SK-N-SH treated with all-trans-retinoic acid at 6 μM for 48 hours (cell line): ENCODE data around the gene C1QTNF9B.

Experiments used
- ATAC-seq: fragments of 200-7000 bp; cut with Tn5 transposase; 3 replicates; pipeline ENCODE4 v1.9.1; 2020; ENCODE audit warnings: mild to moderate bottlenecking, moderate library complexity
- ARNTL ChIP-seq: fragments of 450-650 bp; formaldehyde crosslinking; IDR thresholded peaks from 2 replicates; pipeline ENCODE4 v1.5.0; 2020; ENCODE audit warnings: low read depth, mild to moderate bottlenecking, moderate library complexity, borderline replicate concordance
- BACH2 ChIP-seq: fragments of 250-450 bp; sonication (Bioruptor Pico); IDR thresholded peaks from 2 replicates; pipeline ENCODE4 v1.9.0; 2021; ENCODE audit warnings: mild to moderate bottlenecking, borderline replicate concordance
- CSRNP3 ChIP-seq: fragments of 250-450 bp; sonication (Bioruptor Pico); IDR thresholded peaks from 2 replicates; pipeline ENCODE4 v1.5.1; 2021; ENCODE audit warnings: mild to moderate bottlenecking, moderate library complexity
- ESRRG ChIP-seq: fragments of 250-450 bp; sonication (Bioruptor Pico); IDR thresholded peaks from 2 replicates; pipeline ENCODE4 v1.6.1; 2021; ENCODE audit warnings: mild to moderate bottlenecking
- GLIS3 ChIP-seq: fragments of 250-450 bp; sonication (Bioruptor Pico); IDR thresholded peaks from 2 replicates; pipeline ENCODE4 v1.5.0; 2020; ENCODE audit warnings: mild to moderate bottlenecking, moderate library complexity
- ISL1 ChIP-seq: fragments of 250-450 bp; sonication (Bioruptor Pico); IDR thresholded peaks from 2 replicates; pipeline ENCODE4 v2.1.2; 2022; ENCODE audit warnings: mild to moderate bottlenecking, moderate library complexity
- OSR1 ChIP-seq: fragments of 250-450 bp; sonication (Bioruptor Pico); IDR thresholded peaks from 2 replicates; pipeline ENCODE4 v1.8.0; 2022; ENCODE audit warnings: moderate library complexity, mild to moderate bottlenecking, inconsistent platforms
- PATZ1 ChIP-seq: fragments of 250-450 bp; sonication (Bioruptor Pico); IDR thresholded peaks from 2 replicates; pipeline ENCODE4 v1.8.0; 2020; ENCODE audit warnings: mild to moderate bottlenecking, moderate library complexity, borderline replicate concordance
- PPARA ChIP-seq: fragments of 250-450 bp; sonication (Bioruptor Pico); IDR thresholded peaks from 2 replicates; pipeline ENCODE4 v1.5.0; 2020; ENCODE audit warnings: mild to moderate bottlenecking, borderline replicate concordance
- RARB ChIP-seq: fragments of 250-450 bp; sonication (Bioruptor Pico); IDR thresholded peaks from 2 replicates; pipeline ENCODE4 v1.8.0; 2021; ENCODE audit warnings: mild to moderate bottlenecking, moderate library complexity
- SNAI2 ChIP-seq: fragments of 250-450 bp; sonication (Bioruptor Pico); IDR thresholded peaks from 2 replicates; pipeline ENCODE4 v1.5.0; 2020; ENCODE audit warnings: mild to moderate bottlenecking, moderate library complexity
- TCF4 ChIP-seq: fragments of 250-450 bp; sonication (Bioruptor Pico); IDR thresholded peaks from 2 replicates; pipeline ENCODE4 v1.8.0; 2021; ENCODE audit warnings: mild to moderate bottlenecking, moderate library complexity, borderline replicate concordance
- ZC3H10 ChIP-seq: fragments of 250-450 bp; sonication (Bioruptor Pico); IDR thresholded peaks from 2 replicates; pipeline ENCODE4 v1.5.1; 2021; ENCODE audit warnings: mild to moderate bottlenecking, moderate library complexity
- ZFP3 ChIP-seq: fragments of 250-450 bp; sonication (Bioruptor Pico); IDR thresholded peaks from 2 replicates; pipeline ENCODE4 v1.5.0; 2020; ENCODE audit warnings: mild to moderate bottlenecking, moderate library complexity
- ZFP30 ChIP-seq: fragments of 450-650 bp; formaldehyde crosslinking; IDR thresholded peaks from 2 replicates; pipeline ENCODE4 v1.5.0; 2022; ENCODE audit warnings: mild to moderate bottlenecking, moderate library complexity
- ZNF565 ChIP-seq: fragments of 450-650 bp; formaldehyde crosslinking; conservative IDR thresholded peaks from 2 replicates; pipeline ENCODE4 v1.5.0; 2020; ENCODE audit warnings: low read depth, mild to moderate bottlenecking, moderate library complexity
- ZNF70 ChIP-seq: fragments of 450-650 bp; formaldehyde crosslinking; IDR thresholded peaks from 2 replicates; pipeline ENCODE4 v1.5.0; 2020; ENCODE audit warnings: mild to moderate bottlenecking, moderate library complexity
- ZNF8 ChIP-seq: fragments of 450-650 bp; formaldehyde crosslinking; IDR thresholded peaks from 2 replicates; pipeline ENCODE4 v1.5.0; 2020; ENCODE audit warnings: mild to moderate bottlenecking, moderate library complexity
- TF ChIP-seq, protein P1 (sequence below): fragments of 250-450 bp; sonication (Bioruptor Pico); IDR thresholded peaks from 2 replicates; pipeline ENCODE4 v1.5.0; 2020; ENCODE audit warnings: mild to moderate bottlenecking, moderate library complexity
- TF ChIP-seq, protein P2 (sequence below): fragments of 250-450 bp; sonication (Bioruptor Pico); IDR thresholded peaks from 2 replicates; pipeline ENCODE4 v1.5.1; 2020; ENCODE audit warnings: low read depth, mild to moderate bottlenecking, moderate library complexity

Gene C1QTNF9B

GRCh38 chr13:23934520-23934919 lies 37.2 kb upstream of the C1QTNF9B start:
- no peak for TF ChIP-seq BACH2 (CRISPR knock-in tag)
- TF ChIP-seq, protein P1, sequence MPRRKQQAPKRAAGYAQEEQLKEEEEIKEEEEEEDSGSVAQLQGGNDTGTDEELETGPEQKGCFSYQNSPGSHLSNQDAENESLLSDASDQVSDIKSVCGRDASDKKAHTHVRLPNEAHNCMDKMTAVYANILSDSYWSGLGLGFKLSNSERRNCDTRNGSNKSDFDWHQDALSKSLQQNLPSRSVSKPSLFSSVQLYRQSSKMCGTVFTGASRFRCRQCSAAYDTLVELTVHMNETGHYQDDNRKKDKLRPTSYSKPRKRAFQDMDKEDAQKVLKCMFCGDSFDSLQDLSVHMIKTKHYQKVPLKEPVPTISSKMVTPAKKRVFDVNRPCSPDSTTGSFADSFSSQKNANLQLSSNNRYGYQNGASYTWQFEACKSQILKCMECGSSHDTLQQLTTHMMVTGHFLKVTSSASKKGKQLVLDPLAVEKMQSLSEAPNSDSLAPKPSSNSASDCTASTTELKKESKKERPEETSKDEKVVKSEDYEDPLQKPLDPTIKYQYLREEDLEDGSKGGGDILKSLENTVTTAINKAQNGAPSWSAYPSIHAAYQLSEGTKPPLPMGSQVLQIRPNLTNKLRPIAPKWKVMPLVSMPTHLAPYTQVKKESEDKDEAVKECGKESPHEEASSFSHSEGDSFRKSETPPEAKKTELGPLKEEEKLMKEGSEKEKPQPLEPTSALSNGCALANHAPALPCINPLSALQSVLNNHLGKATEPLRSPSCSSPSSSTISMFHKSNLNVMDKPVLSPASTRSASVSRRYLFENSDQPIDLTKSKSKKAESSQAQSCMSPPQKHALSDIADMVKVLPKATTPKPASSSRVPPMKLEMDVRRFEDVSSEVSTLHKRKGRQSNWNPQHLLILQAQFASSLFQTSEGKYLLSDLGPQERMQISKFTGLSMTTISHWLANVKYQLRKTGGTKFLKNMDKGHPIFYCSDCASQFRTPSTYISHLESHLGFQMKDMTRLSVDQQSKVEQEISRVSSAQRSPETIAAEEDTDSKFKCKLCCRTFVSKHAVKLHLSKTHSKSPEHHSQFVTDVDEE (CRISPR knock-in tag): no peak
- no peak for TF ChIP-seq ISL1 (CRISPR knock-in tag)
- TF ChIP-seq ZFP3 (CRISPR knock-in tag): no peak
- TF ChIP-seq PATZ1 (CRISPR knock-in tag): no peak
- no peak for TF ChIP-seq ZNF8 (CRISPR knock-in tag)
- TF ChIP-seq ARNTL: no peak
- no peak for TF ChIP-seq OSR1 (CRISPR knock-in tag)
- TF ChIP-seq TCF4 (CRISPR knock-in tag): no peak
- no peak for TF ChIP-seq GLIS3 (CRISPR knock-in tag)
- TF ChIP-seq, protein P2, sequence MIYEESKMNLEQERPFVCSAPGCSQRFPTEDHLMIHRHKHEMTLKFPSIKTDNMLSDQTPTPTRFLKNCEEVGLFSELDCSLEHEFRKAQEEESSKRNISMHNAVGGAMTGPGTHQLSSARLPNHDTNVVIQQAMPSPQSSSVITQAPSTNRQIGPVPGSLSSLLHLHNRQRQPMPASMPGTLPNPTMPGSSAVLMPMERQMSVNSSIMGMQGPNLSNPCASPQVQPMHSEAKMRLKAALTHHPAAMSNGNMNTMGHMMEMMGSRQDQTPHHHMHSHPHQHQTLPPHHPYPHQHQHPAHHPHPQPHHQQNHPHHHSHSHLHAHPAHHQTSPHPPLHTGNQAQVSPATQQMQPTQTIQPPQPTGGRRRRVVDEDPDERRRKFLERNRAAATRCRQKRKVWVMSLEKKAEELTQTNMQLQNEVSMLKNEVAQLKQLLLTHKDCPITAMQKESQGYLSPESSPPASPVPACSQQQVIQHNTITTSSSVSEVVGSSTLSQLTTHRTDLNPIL (CRISPR knock-in tag): no peak
- no peak for TF ChIP-seq ZFP30 (CRISPR knock-in tag)
- TF ChIP-seq RARB: no peak
- TF ChIP-seq SNAI2 (CRISPR knock-in tag): no peak
- TF ChIP-seq ZC3H10 (CRISPR knock-in tag): no peak
- TF ChIP-seq ZNF565: no peak
- no peak for TF ChIP-seq ZNF70 (CRISPR knock-in tag)
- TF ChIP-seq, all 23 proteins: peak for 0
- ATAC-seq: no peak

- peak; percentile 97 for ATAC-seq
These were observed 31.7 kb upstream of the C1QTNF9B start for GRCh38 chr13:23928985-23929384.

GRCh38 chr13:23923031-23923430 lies 25.7 kb upstream of the C1QTNF9B start:
- ATAC-seq: no peak
- no peak for TF ChIP-seq RARB
- no peak for TF ChIP-seq ZNF565
- TF ChIP-seq CSRNP3: no peak
- TF ChIP-seq ZNF8 (CRISPR knock-in tag): no peak
- no peak for TF ChIP-seq ESRRG (CRISPR knock-in tag)

More at GRCh38 chr13:23928985-23929384, 31.7 kb upstream of the C1QTNF9B start:
- no peak for TF ChIP-seq ZNF8 (CRISPR knock-in tag)
- no peak for TF ChIP-seq CSRNP3
- TF ChIP-seq ESRRG (CRISPR knock-in tag): no peak
- no peak for TF ChIP-seq PPARA (CRISPR knock-in tag)
- peak; percentile 49 for TF ChIP-seq ISL1 (CRISPR knock-in tag)
- TF ChIP-seq SNAI2 (CRISPR knock-in tag): no peak
- TF ChIP-seq, all 23 proteins: peak for 1
